Motor neuron (in vitro differentiated cells): ENCODE measurements around the gene PLCB1. TPM values are rescaled to one million over a fixed set of nuclear protein-coding genes. Genes with fewer than 3 reads are reported as not detected.

Experiments
- ATAC-seq, 8 experiments: fragments of 200-7000 bp; cut with Tn5 transposase; replicated peaks in 6 of 8; 2 replicates each; pipeline ENCODE4 v1.8.0; 2021; ENCODE audit warnings: mild to moderate bottlenecking in 8 of 8, moderate library complexity in 8 of 8
- H3K27ac ChIP-seq, 2 donors: fragments of 250-450 bp; sonication (Bioruptor Pico); 2 replicates each; pipeline ENCODE4 v1.9.0; 2021; ENCODE audit warnings: antibody characterized with exemption in 2 of 2, mild to moderate bottlenecking in 2 of 2, moderate library complexity in 1 of 2
- H3K4me1 ChIP-seq, 2 donors: fragments of 250-450 bp; sonication (Bioruptor Pico); replicated peaks in 1 of 2; 2 replicates each; pipeline ENCODE4 v1.6.1; 2021; ENCODE audit warnings: antibody characterized with exemption in 2 of 2, mild to moderate bottlenecking in 2 of 2, moderate library complexity in 1 of 2
- H3K4me3 ChIP-seq, 5 donors: fragments of 250-450 bp; sonication (Bioruptor Pico); 2 replicates each; pipeline ENCODE4 v1.9.0; 2021; ENCODE audit warnings: antibody characterized with exemption in 5 of 5, mild to moderate bottlenecking in 5 of 5, moderate library complexity in 4 of 5
- WGBS, 10 experiments: fragments of 450-650 bp; shearing (Covaris generic); methylation state at CpG; one replicate each; pipeline ENCODE4 v1.0.0; 2022; 5-methylcytosine and 5-hydroxymethylcytosine counted together
- in situ Hi-C, 9 experiments: fragments of 400-800 bp; cut with MboI; loops; one replicate each; pipeline ENCODE4 v1.15.0; 2021; ENCODE audit warnings: low sequenced_read_pairs in 9 of 9, low pct_unique_long_range_greater_than_20kb in 2 of 9; ENCODE audit not compliant: unreplicated experiment in 9 of 9
- total RNA-seq, 8 experiments: library from RNA; unstranded; fragments of 300-600 nt; gene quantifications; 2 replicates each; pipeline versions ENCODE4 v1.2.3 to v1.2.4, GENCODE V29; 2022

The PLCB1 gene
- total RNA-seq, 8 experiments from 2014 or later, result 7.7 to 65.5 (median 36.2) TPM

GRCh38 chr20:8790442-8791074, 658.5 kb downstream of the PLCB1 start:
- peaks cover 5 to 9% of the 10 kb centered on the region in 2 donors for H3K4me1 ChIP-seq
- 11 to 83% (median 67%) methylated on average over 1 to 5 of the region's 5 CpGs for WGBS, 10 experiments
- in situ Hi-C loops, result loop anchor here in 2 of 9 experiments (25.0 kb wide), 1 partner anchor 572 kb away; no protein-coding TSS in a partner anchor
- no peak overlapping the region for H3K27ac ChIP-seq
- ATAC-seq, result peak in 5 of 8 experiments; percentile 23 to 50 (median 36)
- H3K4me3 ChIP-seq, result no peak overlapping the region

DNA sequence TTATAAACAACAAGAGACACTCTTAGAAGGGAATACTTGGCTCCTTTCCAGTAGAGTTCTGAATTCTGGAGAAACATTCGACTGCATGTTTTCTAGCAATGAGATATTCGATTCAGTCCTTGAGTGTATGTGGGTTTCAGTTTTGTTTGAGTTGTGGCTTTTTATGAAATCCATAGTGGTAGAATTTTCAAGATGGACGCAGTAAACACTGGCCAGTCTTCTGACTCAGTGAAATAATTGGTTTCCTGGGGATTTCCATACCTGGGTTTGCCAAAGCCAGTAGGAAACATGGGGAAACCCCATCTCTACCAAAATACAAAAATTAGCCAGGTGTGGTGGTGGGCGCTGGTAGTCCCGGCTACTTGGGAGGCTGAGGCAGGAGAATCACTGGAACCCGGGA, 663.3 kb downstream of the PLCB1 start:
- H3K27ac ChIP-seq, result no peak overlapping the region
- ATAC-seq, result no peak
- no peak overlapping the region for H3K4me3 ChIP-seq
- H3K4me1 ChIP-seq, result no peaks in the 10 kb centered on the region
- in situ Hi-C loops, result loop anchor here in 2 of 9 experiments (25.0 kb wide), 1 partner anchor 567 kb away; no protein-coding TSS in a partner anchor
- WGBS, 10 experiments, result 79 to 100% (median 87%) methylated on average over 1 to 5 of the region's 6 CpGs; no CpG with 5 or more reads in 3 of the 10 experiments

DNA sequence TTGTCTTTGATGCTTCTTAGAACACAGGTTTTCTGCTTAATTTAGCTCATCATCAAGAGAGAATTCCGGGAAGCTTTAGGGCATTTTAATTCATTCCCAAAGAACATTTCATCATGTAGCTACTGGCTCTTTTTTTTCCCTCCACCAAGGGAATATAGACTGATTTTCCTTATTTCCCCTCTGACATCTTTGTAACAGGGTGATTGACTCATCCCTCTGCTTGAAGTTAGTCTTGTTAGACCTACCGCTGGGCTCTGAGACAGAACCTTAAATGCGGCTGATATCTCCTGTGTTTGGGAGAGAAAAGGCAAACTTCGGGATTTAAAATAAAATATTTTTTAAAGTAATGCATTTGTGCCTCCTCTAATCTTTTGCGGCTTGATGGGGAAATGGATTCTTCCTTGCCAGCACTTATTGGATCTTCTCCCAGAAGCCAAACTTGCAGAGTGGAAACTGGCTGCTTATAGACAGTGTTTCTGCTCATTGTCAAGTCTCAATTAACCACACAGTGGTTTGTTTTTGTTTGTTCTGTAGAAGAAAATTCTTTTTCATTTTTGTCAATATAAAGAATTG, 664.1 kb downstream of the PLCB1 start:
- no peak overlapping the region for H3K4me3 ChIP-seq
- ATAC-seq, result no peak
- in situ Hi-C loops, result loop anchor here in 2 of 9 experiments (25.0 kb wide), 1 partner anchor 566 kb away; no protein-coding TSS in a partner anchor
- 17 to 100% (median 82%) methylated on average over 1 to 5 of the region's 5 CpGs for WGBS, 10 experiments
- H3K4me1 ChIP-seq, result no peaks in the 10 kb centered on the region
- no peak overlapping the region for H3K27ac ChIP-seq

GRCh38 chr20:8798505-8798904, 666.4 kb downstream of the PLCB1 start:
- no peaks in the 10 kb centered on the region for H3K4me1 ChIP-seq
- in situ Hi-C loops, result loop anchor here in 2 of 9 experiments (25.0 kb wide), 1 partner anchor 564 kb away; no protein-coding TSS in a partner anchor
- ATAC-seq, result peak in 3 of 8 experiments; percentile 47 to 86 (median 48)
- no peak overlapping the region for H3K27ac ChIP-seq
- H3K4me3 ChIP-seq, result no peak overlapping the region

DNA sequence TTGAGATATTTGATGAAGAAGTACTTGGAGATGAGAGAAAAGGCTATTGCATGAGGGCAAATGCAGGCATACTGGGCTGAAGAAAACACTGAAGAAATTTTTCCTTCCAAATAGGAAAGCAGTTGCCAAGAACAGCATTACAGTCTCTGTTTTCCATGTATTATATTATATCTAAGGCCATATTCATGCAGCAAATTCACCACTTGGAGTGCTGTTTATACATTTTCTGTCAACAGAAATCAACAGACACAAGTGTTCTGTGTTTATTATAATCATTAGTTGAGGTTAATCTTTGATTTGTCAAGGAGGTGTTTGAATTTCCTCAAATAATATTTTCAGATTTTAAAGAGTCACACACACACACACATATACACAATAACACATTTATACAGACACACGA, 668.0 kb downstream of the PLCB1 start:
- Histone ChIP-seq H3K27ac (no peak overlapping the region), H3K4me1 (no peaks in the 10 kb centered on the region), H3K4me3 (no peak overlapping the region)
- WGBS, 10 experiments, result 0 to 63% (median 38%) methylated on average over 1 of the region's 1 CpG; no CpG with 5 or more reads in 5 of the 10 experiments
- ATAC-seq, result no peak
- in situ Hi-C loops, result no loop called here

DNA sequence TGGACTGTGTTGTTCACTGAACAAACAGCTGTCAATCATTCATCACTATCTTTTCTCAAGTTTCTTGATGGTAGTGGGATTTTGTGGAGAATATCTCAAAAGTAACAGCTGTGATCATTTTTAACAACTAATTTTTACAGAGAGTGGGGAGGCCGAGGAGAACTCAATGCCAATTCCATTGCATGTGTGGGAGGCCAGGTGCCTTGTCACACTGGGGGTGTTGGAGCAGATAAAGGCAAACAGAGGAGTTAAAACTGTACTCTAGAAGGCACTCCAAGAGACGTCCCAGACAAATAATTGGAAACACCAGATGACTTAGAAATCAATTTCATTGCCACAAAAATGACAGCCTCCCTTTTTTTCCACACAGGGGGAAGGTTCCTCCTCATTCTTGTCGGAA, 669.6 kb downstream of the PLCB1 start:
- Histone ChIP-seq H3K27ac (no peak overlapping the region), H3K4me1 (peaks cover 0 to 2% of the 10 kb centered on the region in 2 donors), H3K4me3 (no peak overlapping the region)
- in situ Hi-C loops, result no loop called here
- ATAC-seq, result no peak
- WGBS, 10 experiments, result 20 to 100% (median 72%) methylated on average over 1 to 3 of the region's 3 CpGs; no CpG with 5 or more reads in 1 of the 10 experiments

DNA sequence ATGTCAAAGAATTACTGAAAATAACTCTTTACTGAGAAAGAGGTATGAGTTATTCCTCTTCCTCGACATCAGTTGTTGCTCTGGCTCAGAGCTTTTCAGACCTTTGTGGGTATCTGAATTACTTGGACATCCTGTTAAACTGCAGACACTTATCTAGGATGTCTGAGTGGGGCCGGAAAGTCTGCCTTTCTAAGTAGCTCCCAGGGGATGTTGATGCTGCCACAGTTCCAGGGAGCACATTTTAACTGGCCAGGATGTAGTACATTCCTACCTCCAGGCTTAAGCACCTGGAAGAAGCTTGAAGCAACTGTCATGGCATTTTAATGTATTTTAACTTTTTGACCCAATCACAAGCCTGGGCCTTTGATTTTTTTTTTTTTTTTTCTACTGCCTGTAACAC, 671.0 kb downstream of the PLCB1 start:
- ATAC-seq, result no peak
- no peak overlapping the region for H3K27ac ChIP-seq
- H3K4me1 ChIP-seq, result peaks cover 0 to 11% of the 10 kb centered on the region in 2 donors
- in situ Hi-C loops, result no loop called here
- 50 to 100% (median 73%) methylated on average over 1 to 2 of the region's 2 CpGs; no CpG with 5 or more reads in 2 of the 10 experiments for WGBS, 10 experiments
- H3K4me3 ChIP-seq, result no peak overlapping the region

GRCh38 chr20:8803941-8804340, 671.9 kb downstream of the PLCB1 start:
- peak in 2 of 8 experiments; percentile 93 to 97 for ATAC-seq
- in situ Hi-C loops, result no loop called here
- no peak overlapping the region for H3K27ac ChIP-seq

DNA sequence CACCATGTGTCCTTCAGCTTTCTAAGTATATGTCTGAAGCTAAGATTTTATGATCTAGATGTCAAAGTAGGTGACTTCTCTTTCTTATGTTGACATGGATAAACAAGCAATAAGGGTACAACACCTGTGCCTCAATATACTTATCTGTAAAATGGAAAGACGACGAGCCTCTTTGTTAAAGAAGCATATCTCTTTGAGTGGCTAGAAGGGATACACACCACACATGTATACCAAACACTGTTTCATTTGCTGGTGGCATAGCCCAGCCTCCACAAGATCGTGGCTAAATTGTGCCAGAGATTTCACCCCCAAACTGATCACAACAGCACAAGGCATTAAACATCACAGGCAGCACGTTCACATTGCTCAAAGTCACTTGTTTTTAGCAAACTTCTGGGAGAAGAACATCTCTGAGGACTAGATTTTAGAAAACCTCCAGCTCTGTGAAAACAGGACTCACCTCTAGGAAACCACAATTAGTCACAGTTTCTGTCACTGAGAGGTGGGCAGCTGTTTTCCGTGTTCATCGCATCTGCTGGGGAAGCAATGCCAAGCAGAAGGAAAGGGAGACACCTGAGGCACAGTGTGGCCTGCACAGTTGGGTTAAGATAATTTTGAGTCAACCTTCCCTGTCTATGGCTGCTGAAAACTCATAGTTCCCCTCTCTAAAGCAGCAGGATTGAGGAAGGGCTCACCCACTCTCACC, 673.8 kb downstream of the PLCB1 start:
- ATAC-seq, result no peak
- H3K27ac ChIP-seq, result no peak overlapping the region
- in situ Hi-C loops, result no loop called here
- no peak overlapping the region for H3K4me3 ChIP-seq
- H3K4me1 ChIP-seq, result peaks cover 0 to 11% of the 10 kb centered on the region in 2 donors
- 54 to 100% (median 93%) methylated on average over 1 to 6 of the region's 6 CpGs; no CpG with 5 or more reads in 3 of the 10 experiments for WGBS, 10 experiments

More at GRCh38 chr20:8803941-8804340, 671.9 kb downstream of the PLCB1 start:
- peaks cover 0 to 11% of the 10 kb centered on the region in 2 donors for H3K4me1 ChIP-seq
- H3K4me3 ChIP-seq, result no peak overlapping the region
- WGBS, 10 experiments, result 40 to 100% (median 90%) methylated on average over 1 to 6 of the region's 6 CpGs

DNA sequence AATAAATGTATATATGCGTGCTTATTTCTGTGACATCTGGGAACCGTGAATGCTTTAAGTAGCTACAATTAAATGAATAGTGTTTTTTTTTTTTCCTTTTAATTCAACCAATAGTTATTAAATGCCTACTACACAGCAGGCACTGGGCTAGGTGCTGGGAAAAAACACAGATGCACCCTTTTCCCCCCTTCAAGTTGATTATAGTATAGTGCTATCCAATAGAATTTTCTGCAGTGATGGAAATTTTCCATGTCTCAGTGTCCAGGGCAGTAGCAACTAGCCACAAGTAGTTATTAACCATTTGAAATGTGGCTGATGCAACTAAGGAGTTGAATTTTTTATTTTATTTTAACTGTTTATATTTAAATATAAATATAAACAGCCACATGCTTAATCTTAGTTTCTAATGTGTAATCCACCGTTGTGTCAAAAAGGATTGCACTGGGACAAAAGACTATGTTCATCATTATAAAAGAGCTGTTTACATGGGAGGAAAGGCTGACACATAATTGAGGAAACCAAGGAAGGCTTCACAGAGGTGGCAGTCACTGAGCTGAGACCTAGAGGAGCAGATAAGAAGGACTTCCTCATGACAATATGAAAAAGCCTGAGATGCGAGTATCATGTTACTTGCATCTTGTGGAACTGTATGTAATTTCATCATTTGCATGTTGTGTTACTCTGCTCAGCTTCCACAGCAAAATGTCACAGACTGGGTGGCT, 675.6 kb downstream of the PLCB1 start:
- ATAC-seq, result peak in 3 of 8 experiments; percentile 33 to 78 (median 54)
- Histone ChIP-seq H3K4me1 (peaks cover 0 to 11% of the 10 kb centered on the region in 2 donors), H3K27ac (no peak overlapping the region), H3K4me3 (no peak overlapping the region)
- in situ Hi-C loops, result no loop called here
- 61 to 100% (median 89%) methylated on average over 1 to 4 of the region's 4 CpGs for WGBS, 10 experiments

DNA sequence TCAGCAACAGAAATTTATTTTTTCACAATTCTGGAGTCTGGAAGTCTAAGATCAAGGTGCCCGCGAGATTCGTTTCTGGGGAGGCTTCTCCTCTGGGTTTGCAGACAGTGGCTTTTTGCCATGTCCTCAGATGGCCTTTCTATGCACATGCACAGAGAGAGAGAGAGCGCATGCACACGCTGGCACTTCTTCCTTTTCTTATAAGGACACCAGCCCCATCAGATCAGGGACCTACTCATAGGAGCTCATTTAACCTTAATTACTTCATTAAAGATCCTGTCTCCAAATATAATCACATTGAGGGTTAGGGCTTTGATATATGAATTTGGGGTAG, 676.1 kb downstream of the PLCB1 start:
- Histone ChIP-seq H3K27ac (no peak overlapping the region), H3K4me3 (no peak overlapping the region), H3K4me1 (peaks cover 0 to 11% of the 10 kb centered on the region in 2 donors)
- WGBS, 10 experiments, result 7 to 92% (median 75%) methylated on average over 2 to 5 of the region's 5 CpGs; no CpG with 5 or more reads in 2 of the 10 experiments
- ATAC-seq, result peak in 2 of 8 experiments; percentile 15 to 28
- in situ Hi-C loops, result no loop called here

DNA sequence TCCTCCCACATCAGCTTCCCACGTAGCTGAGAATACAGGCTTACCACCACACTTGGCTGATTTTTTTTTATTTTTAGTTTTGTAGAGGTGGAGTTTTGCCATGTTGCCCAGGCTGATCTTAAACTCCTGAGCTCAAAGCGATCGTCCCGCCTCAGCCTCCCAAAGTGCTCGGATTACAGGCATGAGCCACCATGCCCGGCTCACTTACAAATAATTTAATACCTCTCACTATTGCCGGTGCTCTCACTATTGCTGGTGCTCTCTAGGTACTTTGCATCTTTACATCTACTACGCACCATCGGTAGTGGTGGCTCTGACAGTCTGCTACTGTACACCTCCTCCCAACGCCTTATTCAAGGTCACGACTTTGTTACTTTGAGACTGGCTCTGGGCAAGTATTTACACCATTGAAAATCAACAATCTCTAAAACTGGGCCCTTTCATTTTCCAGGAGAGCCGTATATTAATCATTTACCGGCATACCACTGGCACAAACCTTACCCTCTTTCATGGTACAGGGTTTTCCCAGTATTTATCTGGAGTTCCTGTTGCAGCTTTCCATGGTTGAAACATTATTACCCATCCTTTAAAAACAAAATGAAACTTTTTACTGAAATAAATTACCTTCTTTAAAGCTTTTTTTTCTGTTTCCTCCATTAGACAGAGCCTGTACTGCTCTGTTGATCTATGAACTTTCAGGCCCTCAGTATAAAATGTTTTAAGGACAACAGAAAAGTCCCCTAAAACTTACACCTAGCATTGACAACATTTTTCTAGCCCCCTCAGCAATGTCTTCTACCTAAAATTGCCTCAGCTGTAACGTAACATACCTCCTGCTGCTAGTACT, 677.3 kb downstream of the PLCB1 start:
- H3K4me3 ChIP-seq, result no peak overlapping the region
- H3K4me1 ChIP-seq, result peaks cover 0 to 11% of the 10 kb centered on the region in 2 donors
- in situ Hi-C loops, result no loop called here
- no peak overlapping the region for H3K27ac ChIP-seq
- WGBS, 10 experiments, result 81 to 98% (median 88%) methylated on average over 4 to 11 of the region's 14 CpGs
- ATAC-seq, result no peak
